GM18507 (cell line): ENCODE results near the gene SYNDIG1L.

ENCODE experiments used
- DNase-seq: peaks from one replicate; pipeline ENCODE4 v3.0.0; 2011; ENCODE audit warnings: low read depth; ENCODE audit not compliant: insufficient read length; ENCODE audit errors: extremely low spot score
- FAIRE-seq: peaks from 2 replicates; lab custom pipeline; 2011; peaks lifted over from hg19 to GRCh38; lab: Jason Lieb, UNC

SYNDIG1L gene

DNA sequence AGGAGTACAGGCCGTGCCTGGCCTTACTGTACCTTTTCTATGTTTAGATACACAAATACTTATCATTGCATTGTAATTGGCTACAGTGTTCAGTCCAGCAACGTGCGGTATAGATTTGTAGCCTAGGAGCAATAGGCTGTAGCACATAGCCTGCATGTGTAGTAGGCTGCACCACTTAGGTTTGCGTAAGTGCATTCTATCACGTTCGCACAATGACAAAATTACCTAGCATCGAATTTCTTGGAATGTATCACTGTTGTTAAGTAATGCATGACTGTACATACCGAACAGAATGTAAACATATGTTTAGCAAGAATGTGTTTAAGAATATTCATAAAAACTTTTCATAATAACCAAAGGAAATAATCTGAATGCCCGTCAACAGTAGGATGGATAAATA, 45.8 kb downstream of the SYNDIG1L start:
- no peak for DNase-seq
- FAIRE-seq: no peak

DNA sequence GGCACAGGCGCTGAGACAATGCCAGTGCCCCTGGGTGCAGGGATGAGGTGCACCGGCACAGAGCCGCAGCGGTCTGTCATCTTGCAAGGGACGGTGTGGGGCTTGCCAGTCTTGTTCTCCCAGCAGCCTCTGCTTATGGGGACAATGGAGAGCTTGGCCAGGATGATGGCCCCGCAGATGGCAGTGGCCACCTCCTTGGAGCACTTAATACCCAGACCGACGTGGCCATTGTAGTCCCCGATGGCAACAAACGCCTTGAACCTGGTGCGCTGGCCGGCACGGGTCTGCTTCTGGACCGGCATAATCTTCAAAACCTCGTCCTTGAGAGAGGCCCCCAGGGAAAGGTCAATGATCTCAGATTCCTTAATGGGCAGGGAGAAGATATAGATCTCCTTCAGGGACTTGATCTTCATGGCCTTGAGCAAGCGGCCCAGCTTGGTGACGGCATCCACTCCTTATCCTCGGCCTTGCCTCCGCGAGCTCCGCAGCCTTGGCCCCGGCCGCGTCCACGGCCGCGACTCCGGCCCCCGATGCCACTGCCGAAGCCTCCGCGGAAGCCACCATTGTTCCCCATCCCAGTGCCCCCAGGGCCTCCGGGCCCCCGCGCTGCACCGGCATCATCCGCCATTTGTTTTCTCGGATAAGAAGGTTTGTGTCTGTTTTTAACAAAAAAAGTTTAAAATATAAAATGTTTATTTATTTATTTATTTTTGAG, 47.9 kb downstream of the SYNDIG1L start:
- DNase-seq: no peak
- no peak for FAIRE-seq

GRCh38 chr14:74368441-74368840, 57.6 kb downstream of the SYNDIG1L start:
- no peak for DNase-seq
- FAIRE-seq: no peak

- DNase-seq: no peak
- FAIRE-seq: no peak
These were observed 58.0 kb downstream of the SYNDIG1L start for GRCh38 chr14:74368026-74368425.

- FAIRE-seq: no peak
These were observed 61.6 kb downstream of the SYNDIG1L start for GRCh38 chr14:74364271-74364880.

GRCh38 chr14:74362361-74362915, 63.6 kb downstream of the SYNDIG1L start:
- DNase-seq (peak; percentile 57), FAIRE-seq (peak; percentile 91)

More at GRCh38 chr14:74364271-74364880, 61.6 kb downstream of the SYNDIG1L start:
- no peak for DNase-seq

GRCh38 chr14:74360163-74360562, 65.8 kb downstream of the SYNDIG1L start:
- no peak for DNase-seq
- FAIRE-seq: no peak

- no peak for FAIRE-seq
- DNase-seq: no peak
These were observed 67.7 kb downstream of the SYNDIG1L start for GRCh38 chr14:74358176-74358829.

- FAIRE-seq (no peak), DNase-seq (no peak)
These were observed 68.4 kb downstream of the SYNDIG1L start for GRCh38 chr14:74357585-74357984.

GRCh38 chr14:74356892-74357575, 69.0 kb downstream of the SYNDIG1L start:
- no peak for DNase-seq
- FAIRE-seq: no peak
